Ammon's horn (tissue), 1 donor: Measurements from ENCODE around the gene ADARB2.
"Not testable (repeated sequence)": the region's sequence is repeated elsewhere in the genome, so short reads cannot be mapped to it uniquely, and the experiment has no call there.

ENCODE experiments used
- DNase-seq: peaks from one replicate; pipeline ENCODE4 v3.0.0-alpha.2; 2016; ENCODE audit warnings: low spot score

Gene ADARB2

GRCh38 chr10:1546431-1547110 lies 190.8 kb downstream of the ADARB2 start:
- peak; percentile 25 for DNase-seq

DNA sequence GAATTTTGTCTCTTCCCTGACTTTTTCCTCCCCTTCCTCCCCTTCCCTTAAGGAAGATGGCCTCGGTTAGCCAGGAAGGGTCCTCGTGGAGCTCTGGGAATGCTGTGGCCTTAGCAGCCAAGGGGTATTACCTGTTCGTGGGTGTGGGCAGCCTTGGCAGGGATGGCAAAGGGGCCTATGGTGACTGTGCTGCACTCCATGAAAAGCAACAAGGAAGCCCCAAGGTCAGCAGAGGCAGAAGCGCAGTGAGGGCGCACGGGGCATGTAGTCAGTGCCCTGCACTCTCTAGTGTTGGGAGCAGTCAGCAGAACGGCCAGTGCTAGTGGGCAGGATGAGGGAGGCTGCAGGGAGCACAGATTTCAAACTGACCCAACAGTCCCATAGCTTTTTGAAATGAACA lies 191.8 kb downstream of the ADARB2 start:
- no peak for DNase-seq

DNA sequence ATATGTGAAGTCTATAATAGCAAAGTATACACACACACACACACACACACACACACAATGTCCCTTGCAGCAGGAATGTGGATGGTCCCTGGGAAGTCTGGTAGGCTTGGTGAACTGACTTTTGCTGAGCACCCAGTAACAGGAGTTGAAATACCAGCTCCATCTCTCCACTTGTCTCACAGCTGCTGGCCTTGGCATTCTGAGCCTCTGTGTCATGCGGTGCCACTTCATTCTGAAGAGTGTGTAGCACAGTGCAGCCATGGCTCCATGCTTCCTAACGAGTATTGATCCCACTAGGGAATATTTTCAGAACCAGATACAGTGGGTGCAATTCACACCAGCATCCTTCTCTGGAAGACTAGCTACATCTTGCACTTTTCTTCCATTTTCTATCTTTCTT lies 192.4 kb downstream of the ADARB2 start:
- no peak for DNase-seq

GRCh38 chr10:1544209-1544673 lies 193.1 kb downstream of the ADARB2 start:
- no peak for DNase-seq

GRCh38 chr10:1543596-1543995 lies 193.7 kb downstream of the ADARB2 start:
- DNase-seq = no peak

- DNase-seq = no peak
Observed at GRCh38 chr10:1542941-1543340, 194.4 kb downstream of the ADARB2 start.

GRCh38 chr10:1540144-1540543 lies 197.2 kb downstream of the ADARB2 start:
- DNase-seq = no peak

DNA sequence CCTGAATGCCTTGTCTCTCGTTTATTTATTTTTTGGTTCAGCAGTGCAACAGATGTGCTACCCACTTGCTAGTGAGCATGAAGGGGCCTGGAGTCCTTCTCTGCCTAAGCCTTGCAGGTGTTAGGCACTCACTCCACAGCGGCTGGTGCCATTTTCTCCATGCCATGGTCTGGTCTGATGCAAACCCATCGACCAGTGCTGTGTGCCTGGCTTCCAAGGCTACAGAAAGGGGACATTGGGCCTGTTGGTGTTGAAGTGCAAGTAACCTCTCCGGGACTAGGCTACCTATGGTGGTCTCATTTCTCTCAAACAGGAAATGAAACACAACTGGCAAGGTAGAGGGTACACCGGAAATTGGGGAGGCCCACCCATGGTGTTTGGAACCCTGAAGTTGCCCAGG lies 198.1 kb downstream of the ADARB2 start:
- DNase-seq = no peak

- no peak for DNase-seq
Observed at GRCh38 chr10:1538531-1539061, 198.7 kb downstream of the ADARB2 start.

DNA sequence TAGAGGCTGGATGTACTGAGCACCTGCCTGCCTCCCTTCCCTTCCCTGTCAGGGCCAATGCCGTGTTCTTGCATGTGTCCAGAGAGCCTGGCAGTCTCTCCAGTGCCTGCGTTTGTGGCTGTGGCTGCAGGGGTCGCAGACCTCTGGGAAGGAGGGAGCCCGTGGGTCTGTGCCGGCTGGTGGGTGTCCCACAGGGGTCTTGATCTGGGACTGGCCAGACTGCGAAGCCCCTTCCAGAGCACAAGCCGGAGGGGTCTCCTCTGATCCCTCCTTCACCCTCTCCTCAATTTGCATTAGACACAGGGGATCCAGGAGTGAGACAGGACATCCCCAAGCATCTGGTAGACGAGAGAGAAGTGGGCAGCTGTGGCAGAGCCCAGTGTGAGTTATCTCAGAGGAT lies 199.2 kb downstream of the ADARB2 start:
- DNase-seq = no peak

- not testable (repeated sequence) for DNase-seq
Observed at GRCh38 chr10:1537449-1537848, 199.9 kb downstream of the ADARB2 start.

- DNase-seq = no peak
Observed at GRCh38 chr10:1536341-1536740, 201.0 kb downstream of the ADARB2 start.

GRCh38 chr10:1535301-1535965 lies 201.9 kb downstream of the ADARB2 start:
- no peak for DNase-seq

GRCh38 chr10:1534820-1535219 lies 202.5 kb downstream of the ADARB2 start:
- no peak for DNase-seq

- DNase-seq = no peak
Observed at GRCh38 chr10:1532636-1533035, 204.7 kb downstream of the ADARB2 start.

- no peak for DNase-seq
Observed at GRCh38 chr10:1531883-1532597, 205.3 kb downstream of the ADARB2 start.

DNA sequence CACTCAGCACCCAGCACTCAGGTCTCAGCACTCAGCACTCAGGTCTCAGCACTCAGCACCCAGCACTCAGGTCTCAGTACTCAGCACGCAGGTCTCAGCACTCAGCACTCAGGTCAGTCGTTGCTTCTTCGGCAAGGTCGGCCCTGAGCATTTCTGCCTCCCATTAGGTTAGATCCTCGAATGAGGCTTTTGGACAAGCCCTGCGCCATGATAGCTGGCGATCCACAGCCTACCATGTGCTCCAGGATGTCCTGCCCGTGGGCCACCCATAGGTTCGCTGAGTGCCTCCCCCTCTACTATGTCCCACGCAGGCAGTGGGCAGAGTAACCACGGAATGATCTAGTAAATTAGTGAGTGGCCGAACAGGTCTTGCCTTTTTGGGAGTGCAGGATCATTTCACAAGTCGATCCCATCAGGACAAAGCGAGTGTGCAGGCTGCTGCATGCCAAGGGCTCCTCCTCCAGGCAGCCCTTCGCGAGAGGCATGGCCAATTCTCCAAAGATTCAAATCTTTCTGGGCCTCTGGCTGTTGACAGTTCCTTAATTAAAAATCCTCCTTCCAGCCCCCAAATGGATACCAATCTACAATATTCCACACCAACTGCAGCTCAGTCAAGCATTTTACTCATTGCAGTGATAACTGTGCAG lies 206.3 kb downstream of the ADARB2 start:
- DNase-seq = no peak

DNA sequence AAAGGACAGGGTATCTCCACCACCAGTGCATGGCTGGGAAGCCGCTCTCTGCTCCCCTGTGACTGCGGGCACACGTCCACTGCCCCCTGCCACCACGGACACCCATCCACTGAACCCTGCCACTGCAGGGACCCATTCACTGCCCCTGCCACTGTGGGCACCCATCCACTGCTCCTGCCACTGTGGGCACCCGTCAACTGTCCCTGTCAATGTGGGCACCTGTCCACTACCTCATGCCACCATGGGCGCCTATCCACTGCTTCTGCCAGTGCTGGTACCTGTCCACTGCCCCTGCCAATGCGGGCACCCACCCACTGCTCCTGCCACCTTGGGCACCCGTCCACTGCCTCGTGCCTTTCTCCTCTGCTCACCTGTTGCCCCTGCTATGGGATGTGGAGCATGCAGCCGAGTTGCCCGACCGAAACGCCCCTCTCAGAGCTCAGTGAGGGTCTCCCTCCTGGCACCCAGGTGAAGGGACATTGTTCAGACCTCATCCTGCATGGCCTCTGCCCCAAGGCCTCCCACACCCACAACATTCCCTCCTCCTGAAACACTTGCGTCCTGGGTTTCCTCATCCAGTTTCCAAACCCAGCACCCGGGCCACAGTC lies 207.4 kb downstream of the ADARB2 start:
- no peak for DNase-seq

DNA sequence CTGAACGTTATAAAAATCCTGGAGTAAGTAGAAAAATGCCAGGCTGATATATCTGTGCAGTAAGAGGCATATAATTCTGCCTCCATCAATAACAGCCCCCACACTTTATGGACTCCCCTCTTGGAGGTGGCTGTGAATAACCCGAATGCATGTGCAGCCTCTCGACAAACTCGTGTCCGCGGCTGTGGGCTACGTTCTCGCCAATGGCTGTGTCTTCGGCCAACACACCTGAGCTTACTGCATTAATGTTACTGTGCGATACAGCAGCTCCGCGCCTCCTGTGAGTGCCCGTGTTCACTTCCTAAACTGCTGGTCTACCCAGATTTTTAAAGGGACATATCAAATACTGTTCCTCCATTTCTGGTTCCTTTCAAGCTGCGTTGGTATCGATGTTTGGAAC lies 209.4 kb downstream of the ADARB2 start:
- DNase-seq = no peak

- DNase-seq = no peak
Observed at GRCh38 chr10:1526436-1527055, 210.8 kb downstream of the ADARB2 start.

- DNase-seq = no peak
Observed at GRCh38 chr10:1525354-1526162, 211.8 kb downstream of the ADARB2 start.
